WTC11 (cell line): Measurements from ENCODE around the gene SKP2. TPM values are rescaled to one million over a fixed set of nuclear protein-coding genes. Genes with fewer than 3 reads are reported as not detected.

Experiments
- ATAC-seq: fragments of 200-7000 bp; cut with Tn5 transposase; 2 replicates; pipeline ENCODE4 v1.10.0; 2021; ENCODE audit warnings: mild to moderate bottlenecking, moderate library complexity
- CTCF ChIA-PET: fragments of 300-600 bp; sonication (Branson Sonifier 250); formaldehyde crosslinking; loops from one replicate; lab custom pipeline; 2021; ENCODE audit warnings: antibody characterized with exemption; lab: Charles Lee
- POLR2A ChIA-PET: fragments of 350-600 bp; sonication (Branson Sonifier 250); formaldehyde crosslinking; loops from one replicate; lab custom pipeline; 2021; ENCODE audit warnings: antibody characterized with exemption; lab: Charles Lee
- DNase-seq: peaks from one replicate; pipeline ENCODE4 v3.0.0; 2021; ENCODE audit warnings: low spot score
- H3K27ac Mint-ChIP-seq: 2 replicates; pipeline ENCODE4 v1.8.0; 2021; ENCODE audit warnings: mixed read lengths
- H3K27me3 Mint-ChIP-seq: 2 replicates; pipeline ENCODE4 v1.8.0; 2021; ENCODE audit warnings: low read depth, mild to moderate bottlenecking, moderate library complexity, mixed read lengths
- H3K36me3 Mint-ChIP-seq: 2 replicates; pipeline ENCODE4 v1.8.0; 2021; ENCODE audit warnings: mixed read lengths
- H3K4me1 Mint-ChIP-seq: 2 replicates; pipeline ENCODE4 v1.8.0; 2022; ENCODE audit warnings: mixed read lengths
- H3K4me3 Mint-ChIP-seq: 2 replicates; pipeline ENCODE4 v1.8.0; 2021; ENCODE audit warnings: mild to moderate bottlenecking, moderate library complexity, mixed read lengths
- H3K9me3 Mint-ChIP-seq: 2 replicates; pipeline ENCODE4 v1.8.0; 2021; ENCODE audit warnings: mixed read lengths
- CREB1 ChIP-seq: sonication (generic); formaldehyde crosslinking; IDR thresholded peaks from 2 replicates; pipeline ENCODE4 v1.8.0; 2023; ENCODE audit warnings: mild to moderate bottlenecking, missing genetic modification reagents
- ESRRA ChIP-seq: sonication (generic); formaldehyde crosslinking; IDR thresholded peaks from 2 replicates; pipeline ENCODE4 v1.8.1; 2022; ENCODE audit warnings: mild to moderate bottlenecking, missing genetic modification reagents, borderline replicate concordance
- ETV6 ChIP-seq: sonication (generic); formaldehyde crosslinking; IDR thresholded peaks from 2 replicates; pipeline ENCODE4 v1.8.1; 2022; ENCODE audit warnings: mild to moderate bottlenecking, missing genetic modification reagents
- FOXJ3 ChIP-seq: sonication (generic); formaldehyde crosslinking; IDR thresholded peaks from 2 replicates; pipeline ENCODE4 v1.9.0; 2021; ENCODE audit warnings: missing genetic modification reagents, mild to moderate bottlenecking, borderline replicate concordance
- GTF2I ChIP-seq: fragments of 250-450 bp; sonication (Bioruptor Pico); conservative IDR thresholded peaks from 2 replicates; pipeline ENCODE4 v1.4.0; 2021; ENCODE audit warnings: mild to moderate bottlenecking
- NR2C2 ChIP-seq: sonication (generic); formaldehyde crosslinking; IDR thresholded peaks from 2 replicates; pipeline ENCODE4 v1.8.0; 2022; ENCODE audit warnings: mild to moderate bottlenecking, missing genetic modification reagents
- NR3C1 ChIP-seq: sonication (generic); formaldehyde crosslinking; conservative IDR thresholded peaks from 2 replicates; pipeline ENCODE4 v1.8.1; 2023; ENCODE audit warnings: low read depth, mild to moderate bottlenecking, missing genetic modification reagents
- SP1 ChIP-seq: sonication (generic); formaldehyde crosslinking; conservative IDR thresholded peaks from 2 replicates; pipeline ENCODE4 v1.8.1; 2022; ENCODE audit warnings: missing genetic modification reagents
- TP53 ChIP-seq: sonication (generic); formaldehyde crosslinking; IDR thresholded peaks from 2 replicates; pipeline ENCODE4 v1.8.1; 2023; ENCODE audit warnings: mild to moderate bottlenecking, missing genetic modification reagents
- total RNA-seq: library from RNA; stranded (reverse); gene quantifications from 3 replicates; pipeline ENCODE4 v1.2.3, GENCODE V29; 2021
- TF ChIP-seq, protein P1 (sequence below): sonication (generic); formaldehyde crosslinking; IDR thresholded peaks from 2 replicates; pipeline ENCODE4 v1.8.0; 2023; ENCODE audit warnings: mild to moderate bottlenecking, missing genetic modification reagents
- TF ChIP-seq, protein P2 (sequence below): sonication (generic); formaldehyde crosslinking; IDR thresholded peaks from 2 replicates; pipeline ENCODE4 v1.8.0; 2023; ENCODE audit warnings: missing genetic modification reagents
- TF ChIP-seq, protein P3 (sequence below): fragments of 250-450 bp; sonication (Bioruptor Pico); conservative IDR thresholded peaks from 2 replicates; pipeline ENCODE4 v1.9.0; 2021; ENCODE audit warnings: mild to moderate bottlenecking
- TF ChIP-seq, protein P4 (sequence below): fragments of 200-600 bp; IDR thresholded peaks from 2 replicates; pipeline ENCODE4 v1.8.0; 2022; ENCODE audit warnings: antibody characterized with exemption
- TF ChIP-seq, protein P5 (sequence below): sonication (generic); formaldehyde crosslinking; conservative IDR thresholded peaks from 2 replicates; pipeline ENCODE4 v1.8.1; 2022; ENCODE audit warnings: mild to moderate bottlenecking, missing genetic modification reagents
- TF ChIP-seq, protein P6 (sequence below): sonication (generic); formaldehyde crosslinking; IDR thresholded peaks from 2 replicates; pipeline ENCODE4 v1.8.0; 2022; ENCODE audit warnings: missing genetic modification reagents
- TF ChIP-seq, protein P7 (sequence below): sonication (generic); formaldehyde crosslinking; IDR thresholded peaks from 2 replicates; pipeline ENCODE4 v1.8.1; 2023; ENCODE audit warnings: mild to moderate bottlenecking, missing genetic modification reagents
- TF ChIP-seq, protein P8 (sequence below): sonication (generic); formaldehyde crosslinking; IDR thresholded peaks from 2 replicates; pipeline ENCODE4 v1.8.1; 2022; ENCODE audit warnings: mild to moderate bottlenecking, moderate library complexity, missing genetic modification reagents

The SKP2 gene
- total RNA-seq, 1 experiment from 2014 or later, result 68.0 TPM

DNA sequence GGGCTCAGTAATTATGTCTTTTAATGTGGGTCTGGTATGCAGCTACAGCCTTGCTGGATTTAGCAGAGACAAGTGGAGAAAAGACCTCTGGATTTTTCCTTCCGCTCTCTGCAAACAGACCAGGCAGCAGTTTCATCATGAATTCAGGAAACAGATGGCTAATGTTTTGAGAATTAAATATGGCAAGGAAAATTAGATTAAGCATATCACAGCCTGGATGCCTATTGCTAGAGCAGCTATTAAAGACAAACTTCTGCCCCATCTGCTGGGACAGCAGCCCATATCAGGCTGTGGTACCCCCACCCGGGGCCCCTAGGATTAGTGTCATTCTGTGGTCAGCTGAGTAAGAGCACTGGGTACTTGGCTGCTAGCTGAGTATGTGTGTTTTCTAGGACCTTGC is 6.2 kb downstream of the SKP2 start:
- no peaks in the 10 kb centered on the region for H3K9me3 Mint-ChIP-seq
- peaks cover 50% of the 10 kb centered on the region for H3K36me3 Mint-ChIP-seq
- H3K27me3 Mint-ChIP-seq, result no peaks in the 10 kb centered on the region
- no peak for TF ChIP-seq GTF2I
- no peak for TF ChIP-seq FOXJ3 (CRISPR knock-in tag)
- no peak for TF ChIP-seq NR2C2 (CRISPR knock-in tag)
- no peak for TF ChIP-seq CREB1 (CRISPR knock-in tag)
- no peak for TF ChIP-seq ESRRA
- TF ChIP-seq, protein P1, sequence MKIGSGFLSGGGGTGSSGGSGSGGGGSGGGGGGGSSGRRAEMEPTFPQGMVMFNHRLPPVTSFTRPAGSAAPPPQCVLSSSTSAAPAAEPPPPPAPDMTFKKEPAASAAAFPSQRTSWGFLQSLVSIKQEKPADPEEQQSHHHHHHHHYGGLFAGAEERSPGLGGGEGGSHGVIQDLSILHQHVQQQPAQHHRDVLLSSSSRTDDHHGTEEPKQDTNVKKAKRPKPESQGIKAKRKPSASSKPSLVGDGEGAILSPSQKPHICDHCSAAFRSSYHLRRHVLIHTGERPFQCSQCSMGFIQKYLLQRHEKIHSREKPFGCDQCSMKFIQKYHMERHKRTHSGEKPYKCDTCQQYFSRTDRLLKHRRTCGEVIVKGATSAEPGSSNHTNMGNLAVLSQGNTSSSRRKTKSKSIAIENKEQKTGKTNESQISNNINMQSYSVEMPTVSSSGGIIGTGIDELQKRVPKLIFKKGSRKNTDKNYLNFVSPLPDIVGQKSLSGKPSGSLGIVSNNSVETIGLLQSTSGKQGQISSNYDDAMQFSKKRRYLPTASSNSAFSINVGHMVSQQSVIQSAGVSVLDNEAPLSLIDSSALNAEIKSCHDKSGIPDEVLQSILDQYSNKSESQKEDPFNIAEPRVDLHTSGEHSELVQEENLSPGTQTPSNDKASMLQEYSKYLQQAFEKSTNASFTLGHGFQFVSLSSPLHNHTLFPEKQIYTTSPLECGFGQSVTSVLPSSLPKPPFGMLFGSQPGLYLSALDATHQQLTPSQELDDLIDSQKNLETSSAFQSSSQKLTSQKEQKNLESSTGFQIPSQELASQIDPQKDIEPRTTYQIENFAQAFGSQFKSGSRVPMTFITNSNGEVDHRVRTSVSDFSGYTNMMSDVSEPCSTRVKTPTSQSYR (CRISPR knock-in tag), result no peak
- no peak for ATAC-seq
- DNase-seq, result no peak
- CTCF ChIA-PET, result interaction anchor here (1.0 kb wide), 1 partner anchor 79 kb away, joined by 3 read pairs; no protein-coding TSS in a partner anchor
- POLR2A ChIA-PET, result no interaction called here
- peaks cover 5% of the 10 kb centered on the region for H3K4me1 Mint-ChIP-seq
- H3K27ac Mint-ChIP-seq, result no peak overlapping the region
- H3K4me3 Mint-ChIP-seq, result no peak overlapping the region

DNA sequence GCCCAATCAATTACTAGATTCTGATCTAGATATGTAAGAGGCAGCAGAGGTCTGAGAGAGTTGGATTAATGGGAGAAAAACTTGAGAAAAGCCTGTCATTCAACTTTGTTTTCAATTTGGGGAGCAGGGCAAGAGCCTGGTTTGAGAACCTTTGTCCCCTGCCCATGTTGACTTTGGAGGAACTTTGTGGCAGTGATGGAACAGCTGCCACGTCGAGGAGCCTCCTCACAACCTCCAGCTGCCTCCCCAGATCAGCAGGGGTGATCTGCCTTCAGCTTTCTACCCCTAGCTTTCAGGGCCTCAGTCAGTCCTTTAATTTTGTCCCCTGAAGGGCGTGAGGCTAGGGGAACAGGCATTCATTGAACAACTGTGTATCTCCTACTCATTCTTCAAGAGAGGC is 8.7 kb downstream of the SKP2 start:
- ChIA-PET CTCF (no interaction called here), POLR2A (no interaction called here)
- Mint-ChIP-seq H3K9me3 (no peaks in the 10 kb centered on the region), H3K4me3 (no peak overlapping the region), H3K27ac (no peak overlapping the region), H3K27me3 (no peaks in the 10 kb centered on the region), H3K4me1 (no peaks in the 10 kb centered on the region), H3K36me3 (peaks cover 52% of the 10 kb centered on the region)
- TF ChIP-seq, protein P2, sequence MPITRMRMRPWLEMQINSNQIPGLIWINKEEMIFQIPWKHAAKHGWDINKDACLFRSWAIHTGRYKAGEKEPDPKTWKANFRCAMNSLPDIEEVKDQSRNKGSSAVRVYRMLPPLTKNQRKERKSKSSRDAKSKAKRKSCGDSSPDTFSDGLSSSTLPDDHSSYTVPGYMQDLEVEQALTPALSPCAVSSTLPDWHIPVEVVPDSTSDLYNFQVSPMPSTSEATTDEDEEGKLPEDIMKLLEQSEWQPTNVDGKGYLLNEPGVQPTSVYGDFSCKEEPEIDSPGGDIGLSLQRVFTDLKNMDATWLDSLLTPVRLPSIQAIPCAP, result no peak
- TF ChIP-seq, protein P3, sequence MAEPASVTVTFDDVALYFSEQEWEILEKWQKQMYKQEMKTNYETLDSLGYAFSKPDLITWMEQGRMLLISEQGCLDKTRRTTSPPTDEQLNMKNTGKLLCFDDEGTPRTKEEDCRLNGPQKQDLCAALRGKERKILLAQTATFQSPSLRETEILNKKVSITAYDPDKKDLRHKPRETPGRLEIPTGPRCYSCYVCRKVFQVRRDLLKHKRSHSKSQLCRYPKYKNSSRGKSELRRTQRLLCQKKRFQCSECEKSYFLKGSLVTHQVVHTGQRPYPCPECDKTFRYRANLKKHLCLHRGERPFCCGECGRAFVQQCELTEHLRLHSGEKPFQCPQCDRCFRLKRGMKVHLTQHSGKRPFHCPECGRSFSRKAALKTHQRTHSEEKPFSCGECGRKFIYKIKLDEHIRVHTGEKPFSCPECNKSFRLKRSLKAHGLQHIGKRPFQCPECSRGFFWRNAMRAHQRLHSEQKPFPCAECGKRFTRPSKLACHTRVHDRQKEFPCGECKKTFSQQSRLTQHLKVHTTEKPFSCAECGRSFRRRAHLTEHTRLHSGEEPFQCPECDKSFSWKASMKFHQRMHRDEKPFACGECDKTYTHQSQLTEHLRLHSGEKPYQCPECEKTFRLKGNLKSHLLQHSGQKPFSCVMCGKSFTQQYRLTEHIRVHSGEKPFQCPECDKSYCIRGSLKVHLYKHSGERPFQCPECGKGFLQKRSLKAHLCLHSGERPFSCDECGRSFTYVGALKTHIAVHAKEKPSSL (CRISPR knock-in tag), result no peak
- TF ChIP-seq, protein P4, sequence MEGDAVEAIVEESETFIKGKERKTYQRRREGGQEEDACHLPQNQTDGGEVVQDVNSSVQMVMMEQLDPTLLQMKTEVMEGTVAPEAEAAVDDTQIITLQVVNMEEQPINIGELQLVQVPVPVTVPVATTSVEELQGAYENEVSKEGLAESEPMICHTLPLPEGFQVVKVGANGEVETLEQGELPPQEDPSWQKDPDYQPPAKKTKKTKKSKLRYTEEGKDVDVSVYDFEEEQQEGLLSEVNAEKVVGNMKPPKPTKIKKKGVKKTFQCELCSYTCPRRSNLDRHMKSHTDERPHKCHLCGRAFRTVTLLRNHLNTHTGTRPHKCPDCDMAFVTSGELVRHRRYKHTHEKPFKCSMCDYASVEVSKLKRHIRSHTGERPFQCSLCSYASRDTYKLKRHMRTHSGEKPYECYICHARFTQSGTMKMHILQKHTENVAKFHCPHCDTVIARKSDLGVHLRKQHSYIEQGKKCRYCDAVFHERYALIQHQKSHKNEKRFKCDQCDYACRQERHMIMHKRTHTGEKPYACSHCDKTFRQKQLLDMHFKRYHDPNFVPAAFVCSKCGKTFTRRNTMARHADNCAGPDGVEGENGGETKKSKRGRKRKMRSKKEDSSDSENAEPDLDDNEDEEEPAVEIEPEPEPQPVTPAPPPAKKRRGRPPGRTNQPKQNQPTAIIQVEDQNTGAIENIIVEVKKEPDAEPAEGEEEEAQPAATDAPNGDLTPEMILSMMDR, result no peak
- TF ChIP-seq ESRRA (no peak), TP53 (CRISPR knock-in tag) (no peak), SP1 (no peak)
- no peak for DNase-seq
- ATAC-seq, result no peak

DNA sequence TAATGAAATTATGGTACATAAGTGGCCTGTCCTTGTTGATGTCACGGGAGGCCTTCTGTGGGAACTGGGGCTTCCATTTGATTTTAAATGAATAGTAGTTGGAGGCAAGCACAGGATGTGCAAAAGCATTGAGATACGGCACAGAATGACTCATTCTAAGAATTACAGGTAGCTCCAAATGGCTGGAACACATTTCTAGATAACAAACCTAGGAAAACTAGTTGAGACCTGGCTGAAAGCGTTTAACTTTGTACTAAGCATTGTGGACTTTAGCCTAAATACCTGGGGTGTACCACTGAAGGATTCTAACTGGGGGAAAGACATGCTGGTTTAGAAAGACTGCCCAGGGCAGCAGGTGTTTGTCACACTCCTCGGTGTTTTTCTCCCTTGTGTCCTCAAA is 9.4 kb downstream of the SKP2 start:
- H3K27me3 Mint-ChIP-seq, result no peaks in the 10 kb centered on the region
- ChIA-PET POLR2A (no interaction called here), CTCF (no interaction called here)
- no peaks in the 10 kb centered on the region for H3K4me1 Mint-ChIP-seq
- H3K9me3 Mint-ChIP-seq, result no peaks in the 10 kb centered on the region
- no peak overlapping the region for H3K4me3 Mint-ChIP-seq
- ATAC-seq (no peak), DNase-seq (no peak)
- peaks cover 52% of the 10 kb centered on the region for H3K36me3 Mint-ChIP-seq
- no peak overlapping the region for H3K27ac Mint-ChIP-seq
- TF ChIP-seq, protein P5, sequence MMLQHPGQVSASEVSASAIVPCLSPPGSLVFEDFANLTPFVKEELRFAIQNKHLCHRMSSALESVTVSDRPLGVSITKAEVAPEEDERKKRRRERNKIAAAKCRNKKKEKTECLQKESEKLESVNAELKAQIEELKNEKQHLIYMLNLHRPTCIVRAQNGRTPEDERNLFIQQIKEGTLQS, result no peak
- no peak for TF ChIP-seq NR3C1 (CRISPR knock-in tag)
- TF ChIP-seq, protein P6, sequence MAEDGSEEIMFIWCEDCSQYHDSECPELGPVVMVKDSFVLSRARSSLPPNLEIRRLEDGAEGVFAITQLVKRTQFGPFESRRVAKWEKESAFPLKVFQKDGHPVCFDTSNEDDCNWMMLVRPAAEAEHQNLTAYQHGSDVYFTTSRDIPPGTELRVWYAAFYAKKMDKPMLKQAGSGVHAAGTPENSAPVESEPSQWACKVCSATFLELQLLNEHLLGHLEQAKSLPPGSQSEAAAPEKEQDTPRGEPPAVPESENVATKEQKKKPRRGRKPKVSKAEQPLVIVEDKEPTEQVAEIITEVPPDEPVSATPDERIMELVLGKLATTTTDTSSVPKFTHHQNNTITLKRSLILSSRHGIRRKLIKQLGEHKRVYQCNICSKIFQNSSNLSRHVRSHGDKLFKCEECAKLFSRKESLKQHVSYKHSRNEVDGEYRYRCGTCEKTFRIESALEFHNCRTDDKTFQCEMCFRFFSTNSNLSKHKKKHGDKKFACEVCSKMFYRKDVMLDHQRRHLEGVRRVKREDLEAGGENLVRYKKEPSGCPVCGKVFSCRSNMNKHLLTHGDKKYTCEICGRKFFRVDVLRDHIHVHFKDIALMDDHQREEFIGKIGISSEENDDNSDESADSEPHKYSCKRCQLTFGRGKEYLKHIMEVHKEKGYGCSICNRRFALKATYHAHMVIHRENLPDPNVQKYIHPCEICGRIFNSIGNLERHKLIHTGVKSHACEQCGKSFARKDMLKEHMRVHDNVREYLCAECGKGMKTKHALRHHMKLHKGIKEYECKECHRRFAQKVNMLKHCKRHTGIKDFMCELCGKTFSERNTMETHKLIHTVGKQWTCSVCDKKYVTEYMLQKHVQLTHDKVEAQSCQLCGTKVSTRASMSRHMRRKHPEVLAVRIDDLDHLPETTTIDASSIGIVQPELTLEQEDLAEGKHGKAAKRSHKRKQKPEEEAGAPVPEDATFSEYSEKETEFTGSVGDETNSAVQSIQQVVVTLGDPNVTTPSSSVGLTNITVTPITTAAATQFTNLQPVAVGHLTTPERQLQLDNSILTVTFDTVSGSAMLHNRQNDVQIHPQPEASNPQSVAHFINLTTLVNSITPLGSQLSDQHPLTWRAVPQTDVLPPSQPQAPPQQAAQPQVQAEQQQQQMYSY (CRISPR knock-in tag), result no peak
- TF ChIP-seq, protein P7, sequence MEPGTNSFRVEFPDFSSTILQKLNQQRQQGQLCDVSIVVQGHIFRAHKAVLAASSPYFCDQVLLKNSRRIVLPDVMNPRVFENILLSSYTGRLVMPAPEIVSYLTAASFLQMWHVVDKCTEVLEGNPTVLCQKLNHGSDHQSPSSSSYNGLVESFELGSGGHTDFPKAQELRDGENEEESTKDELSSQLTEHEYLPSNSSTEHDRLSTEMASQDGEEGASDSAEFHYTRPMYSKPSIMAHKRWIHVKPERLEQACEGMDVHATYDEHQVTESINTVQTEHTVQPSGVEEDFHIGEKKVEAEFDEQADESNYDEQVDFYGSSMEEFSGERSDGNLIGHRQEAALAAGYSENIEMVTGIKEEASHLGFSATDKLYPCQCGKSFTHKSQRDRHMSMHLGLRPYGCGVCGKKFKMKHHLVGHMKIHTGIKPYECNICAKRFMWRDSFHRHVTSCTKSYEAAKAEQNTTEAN (CRISPR knock-in tag), result no peak
- TF ChIP-seq ETV6 (CRISPR knock-in tag), result no peak
- TF ChIP-seq, protein P8, sequence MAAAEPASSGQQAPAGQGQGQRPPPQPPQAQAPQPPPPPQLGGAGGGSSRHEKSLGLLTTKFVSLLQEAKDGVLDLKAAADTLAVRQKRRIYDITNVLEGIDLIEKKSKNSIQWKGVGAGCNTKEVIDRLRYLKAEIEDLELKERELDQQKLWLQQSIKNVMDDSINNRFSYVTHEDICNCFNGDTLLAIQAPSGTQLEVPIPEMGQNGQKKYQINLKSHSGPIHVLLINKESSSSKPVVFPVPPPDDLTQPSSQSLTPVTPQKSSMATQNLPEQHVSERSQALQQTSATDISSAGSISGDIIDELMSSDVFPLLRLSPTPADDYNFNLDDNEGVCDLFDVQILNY, result no peak
- TF ChIP-seq GTF2I, result no peak
